Measurements from ENCODE around the gene PRKCA. TPM values are rescaled to one million over a fixed set of nuclear protein-coding genes. Genes with fewer than 3 reads are reported as not detected.
"Not testable (repeated sequence)": the region's sequence is repeated elsewhere in the genome, so short reads cannot be mapped to it uniquely, and the experiment has no call there.

The PRKCA gene
- total RNA-seq, 1 experiment from 2014 or later = 29.6 TPM

DNA sequence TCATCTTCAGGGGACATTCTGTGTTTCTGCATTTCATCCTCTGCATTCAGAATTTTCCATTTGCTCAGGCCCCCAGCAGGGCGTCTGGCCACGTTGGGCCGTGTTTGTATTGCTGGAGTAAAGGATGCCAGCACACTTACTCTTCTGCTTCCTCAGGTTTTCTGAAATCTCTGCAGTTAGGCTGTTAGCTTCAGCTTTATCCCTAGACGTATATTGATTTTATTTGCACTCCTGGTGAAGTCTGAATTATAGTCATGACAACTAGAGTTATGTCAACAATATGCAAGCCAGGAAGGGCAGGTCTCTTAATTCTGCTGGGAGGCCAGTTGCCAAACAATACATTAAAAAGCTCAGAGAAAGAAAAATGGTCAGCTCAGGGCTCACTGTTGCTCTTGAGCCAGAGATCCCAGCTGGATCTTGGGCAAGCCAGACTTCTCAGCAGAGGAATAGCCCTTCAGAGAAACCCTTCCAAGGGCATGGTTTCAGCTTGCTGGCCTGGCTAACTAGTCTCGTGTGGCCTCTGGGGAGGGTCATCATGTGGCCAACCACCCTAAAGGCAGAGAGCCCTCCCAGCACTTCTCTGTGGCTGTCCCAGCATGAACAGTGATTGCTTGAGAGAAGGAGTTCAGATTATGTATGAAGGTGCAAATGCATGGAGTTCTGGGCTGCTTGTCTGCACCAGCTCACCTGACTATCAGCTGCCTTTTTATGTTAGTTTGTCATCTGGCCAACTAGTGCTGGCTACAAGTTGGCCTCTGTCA is 422.3 kb downstream of the PRKCA start:
- POLR2A ChIA-PET = no interaction called here
- Mint-ChIP-seq H3K9me3 (ENCODE audit: unreplicated experiment) (no peaks in the 10 kb centered on the region), H3K36me3 (ENCODE audit: insufficient read depth, unreplicated experiment) (peaks cover 9% of the 10 kb centered on the region), H3K27me3 (ENCODE audit: insufficient read depth, unreplicated experiment) (no peaks in the 10 kb centered on the region), H3K4me1 (ENCODE audit: low read depth, unreplicated experiment) (no peaks in the 10 kb centered on the region), H3K4me3 (ENCODE audit: unreplicated experiment) (no peak overlapping the region), H3K27ac (ENCODE audit: unreplicated experiment) (no peak overlapping the region)
- DNase-seq = no peak
- Histone ChIP-seq H3K36me3 (ENCODE audit: control insufficient read depth, insufficient read depth, low read length) (no peaks in the 10 kb centered on the region), H3K4me1 (no peaks in the 10 kb centered on the region), H3K4me3 (ENCODE audit: low read depth, low read length) (no peak overlapping the region), H3K9me3 (no peaks in the 10 kb centered on the region), H3K27me3 (replicated peaks; ENCODE audit: control insufficient read depth, insufficient read depth, low read length) (no peaks in the 10 kb centered on the region)
- CTCF ChIA-PET = no interaction called here
- TF ChIP-seq, protein P1, sequence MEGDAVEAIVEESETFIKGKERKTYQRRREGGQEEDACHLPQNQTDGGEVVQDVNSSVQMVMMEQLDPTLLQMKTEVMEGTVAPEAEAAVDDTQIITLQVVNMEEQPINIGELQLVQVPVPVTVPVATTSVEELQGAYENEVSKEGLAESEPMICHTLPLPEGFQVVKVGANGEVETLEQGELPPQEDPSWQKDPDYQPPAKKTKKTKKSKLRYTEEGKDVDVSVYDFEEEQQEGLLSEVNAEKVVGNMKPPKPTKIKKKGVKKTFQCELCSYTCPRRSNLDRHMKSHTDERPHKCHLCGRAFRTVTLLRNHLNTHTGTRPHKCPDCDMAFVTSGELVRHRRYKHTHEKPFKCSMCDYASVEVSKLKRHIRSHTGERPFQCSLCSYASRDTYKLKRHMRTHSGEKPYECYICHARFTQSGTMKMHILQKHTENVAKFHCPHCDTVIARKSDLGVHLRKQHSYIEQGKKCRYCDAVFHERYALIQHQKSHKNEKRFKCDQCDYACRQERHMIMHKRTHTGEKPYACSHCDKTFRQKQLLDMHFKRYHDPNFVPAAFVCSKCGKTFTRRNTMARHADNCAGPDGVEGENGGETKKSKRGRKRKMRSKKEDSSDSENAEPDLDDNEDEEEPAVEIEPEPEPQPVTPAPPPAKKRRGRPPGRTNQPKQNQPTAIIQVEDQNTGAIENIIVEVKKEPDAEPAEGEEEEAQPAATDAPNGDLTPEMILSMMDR (IDR thresholded peaks at IDR 0.05; ENCODE audit: insufficient read depth in 1 of 2, low read depth in 1 of 2, low read length in 1 of 2, severe bottlenecking in 1 of 2, unreplicated experiment in 1 of 2) = no peak
- BruUV-seq (replicated peaks) = no TSS peak
- intact Hi-C loops (cut with micrococcal nuclease; ENCODE audit: unreplicated experiment) = loop anchor here (10.0 kb wide), 1 partner anchor 520 kb away; the partner anchor contains the start of gene HELZ

DNA sequence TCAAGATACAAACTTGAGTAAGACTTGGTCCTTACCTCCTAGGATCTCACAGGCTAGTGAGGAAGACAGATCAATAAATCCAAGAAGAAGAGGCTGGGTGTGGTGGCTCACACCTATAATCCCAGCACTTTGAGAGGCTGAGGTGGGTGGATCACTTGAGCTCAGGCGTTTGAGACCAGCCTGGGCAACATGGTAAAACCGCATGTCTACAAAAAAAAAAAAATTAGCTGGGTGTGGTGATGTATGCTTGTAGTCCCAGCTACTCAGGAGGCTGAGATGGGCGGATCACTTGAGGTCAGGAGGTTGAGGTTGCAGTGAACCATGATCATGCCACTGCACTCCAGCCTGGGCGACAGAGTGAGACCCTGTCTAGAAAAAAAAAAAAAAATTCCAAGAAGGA is 423.0 kb downstream of the PRKCA start:
- H3K27me3 ChIP-seq (replicated peaks; ENCODE audit: control insufficient read depth, insufficient read depth, low read length); H3K36me3 ChIP-seq (ENCODE audit: control insufficient read depth, insufficient read depth, low read length); H3K27ac Mint-ChIP-seq (ENCODE audit: unreplicated experiment); CTCF ChIA-PET; H3K9me3 Mint-ChIP-seq (ENCODE audit: unreplicated experiment); H3K9me3 ChIP-seq; H3K4me1 ChIP-seq; POLR2A ChIA-PET; H3K4me3 ChIP-seq (ENCODE audit: low read depth, low read length); H3K27me3 Mint-ChIP-seq (ENCODE audit: insufficient read depth, unreplicated experiment); H3K4me1 Mint-ChIP-seq (ENCODE audit: low read depth, unreplicated experiment); DNase-seq; BruUV-seq (replicated peaks); H3K4me3 Mint-ChIP-seq (ENCODE audit: unreplicated experiment); H3K36me3 Mint-ChIP-seq (ENCODE audit: insufficient read depth, unreplicated experiment): not testable (repeated sequence)
- intact Hi-C loops (cut with micrococcal nuclease; ENCODE audit: unreplicated experiment) = loop anchor here (10.0 kb wide), 1 partner anchor 519 kb away; the partner anchor contains the start of gene HELZ

DNA sequence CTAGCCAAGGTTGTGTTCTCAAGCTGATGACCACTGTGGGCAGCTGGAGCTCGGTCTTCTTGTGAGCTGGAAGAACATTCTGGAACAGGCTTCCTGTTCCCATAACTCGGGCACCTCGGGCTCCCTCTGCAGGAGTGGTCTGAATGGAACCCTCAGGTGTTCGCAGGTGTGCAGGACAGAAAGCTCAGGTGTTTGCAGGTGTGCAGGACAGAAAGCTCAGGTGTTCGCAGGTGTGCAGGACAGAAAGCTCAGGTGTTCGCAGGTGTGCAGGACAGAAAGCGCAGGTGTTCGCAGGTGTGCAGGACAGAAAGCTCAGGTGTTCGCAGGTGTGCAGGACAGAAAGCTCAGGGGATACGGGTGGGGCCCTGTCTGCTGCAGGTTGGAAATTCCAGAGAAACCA is 423.5 kb downstream of the PRKCA start:
- H3K4me3 Mint-ChIP-seq (ENCODE audit: unreplicated experiment) = no peak overlapping the region
- H3K9me3 Mint-ChIP-seq (ENCODE audit: unreplicated experiment) = no peaks in the 10 kb centered on the region
- DNase-seq = no peak
- no TSS peak for BruUV-seq (replicated peaks)
- Histone ChIP-seq H3K9me3 (no peaks in the 10 kb centered on the region), H3K4me3 (ENCODE audit: low read depth, low read length) (no peak overlapping the region), H3K36me3 (ENCODE audit: control insufficient read depth, insufficient read depth, low read length) (no peaks in the 10 kb centered on the region), H3K27me3 (replicated peaks; ENCODE audit: control insufficient read depth, insufficient read depth, low read length) (no peaks in the 10 kb centered on the region), H3K4me1 (no peaks in the 10 kb centered on the region)
- CTCF ChIA-PET = no interaction called here
- no peaks in the 10 kb centered on the region for H3K27me3 Mint-ChIP-seq (ENCODE audit: insufficient read depth, unreplicated experiment)
- H3K4me1 Mint-ChIP-seq (ENCODE audit: low read depth, unreplicated experiment) = no peaks in the 10 kb centered on the region
- peaks cover 9% of the 10 kb centered on the region for H3K36me3 Mint-ChIP-seq (ENCODE audit: insufficient read depth, unreplicated experiment)
- POLR2A ChIA-PET = no interaction called here
- TF ChIP-seq, protein P1 (IDR thresholded peaks at IDR 0.05; ENCODE audit: insufficient read depth in 1 of 2, low read depth in 1 of 2, low read length in 1 of 2, severe bottlenecking in 1 of 2, unreplicated experiment in 1 of 2) = no peak
- no peak overlapping the region for H3K27ac Mint-ChIP-seq (ENCODE audit: unreplicated experiment)
- intact Hi-C loops (cut with micrococcal nuclease; ENCODE audit: unreplicated experiment) = loop anchor here (10.0 kb wide), 1 partner anchor 519 kb away; the partner anchor contains the start of gene HELZ

All from Caco-2 (cell line).